Stimulated activated CD8-positive, alpha-beta memory T cell treated with anti-CD3 and anti-CD28 coated beads, Interleukin-7, amount 100 ng/mL, for 24 hours (primary cell): Measurements from ENCODE around the gene SCUBE1.

ENCODE experiments used
- DNase-seq: peaks from one replicate; pipeline ENCODE4 v3.0.0-alpha.2; 2020; ENCODE audit warnings: low read depth

The SCUBE1 gene

DNA sequence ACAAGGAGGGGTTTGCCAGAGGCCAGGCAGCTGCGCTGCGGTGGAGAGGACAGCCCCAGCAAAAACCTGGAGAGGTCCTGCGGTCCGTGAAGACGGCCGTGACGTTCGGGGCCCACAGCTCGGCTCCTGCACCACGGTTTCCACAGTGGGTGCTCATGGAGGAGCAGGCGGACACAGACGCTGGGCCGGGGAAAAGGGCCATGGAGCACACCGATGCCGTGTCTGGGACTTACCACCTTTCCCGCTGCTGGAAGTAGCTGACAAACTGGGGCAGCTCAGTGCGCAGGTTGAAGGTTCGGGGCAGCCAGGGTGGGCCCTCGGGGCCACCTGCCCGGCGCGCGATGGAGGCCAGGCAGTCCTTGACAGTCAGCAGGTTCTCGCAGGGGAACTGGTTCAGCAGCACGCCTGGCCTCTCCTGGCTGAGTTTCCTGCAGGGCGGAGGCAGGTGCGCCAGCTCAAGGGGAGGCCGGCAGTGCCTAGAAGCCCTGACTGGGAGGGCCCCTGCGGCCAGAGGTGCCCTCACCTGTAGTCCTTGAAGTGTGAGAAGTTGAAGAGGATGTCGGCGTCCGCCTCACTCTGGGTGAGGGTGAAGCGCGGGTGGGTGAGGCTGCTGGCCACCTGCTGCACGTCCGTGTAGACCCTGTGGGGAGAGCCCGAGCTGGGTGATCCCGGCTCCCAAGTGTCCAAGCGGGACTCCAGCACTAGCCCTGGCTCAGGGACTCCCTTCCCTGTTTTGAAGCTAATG is 169.0 kb downstream of the SCUBE1 start:
- DNase-seq, result no peak

DNA sequence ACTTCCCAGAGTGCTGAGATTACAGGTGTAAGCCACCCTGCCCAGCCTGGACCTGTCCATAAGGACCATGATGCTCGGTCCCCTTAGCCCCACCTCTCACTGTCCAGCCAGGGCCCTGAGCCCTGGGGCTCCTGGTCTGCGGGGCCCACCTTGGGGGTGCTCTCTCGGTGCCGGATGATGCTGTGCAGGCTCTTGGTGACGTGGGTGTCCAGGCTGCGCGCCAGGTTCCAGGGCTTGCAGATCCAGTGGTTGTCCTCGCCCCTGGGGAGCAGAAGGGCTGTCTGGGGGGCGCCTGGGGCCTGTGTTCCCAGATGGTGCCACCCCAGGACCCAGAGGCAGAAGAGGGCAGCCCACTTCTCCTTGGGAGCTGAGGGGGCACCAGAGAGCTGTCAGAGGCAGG is 169.6 kb downstream of the SCUBE1 start:
- DNase-seq, result no peak

DNA sequence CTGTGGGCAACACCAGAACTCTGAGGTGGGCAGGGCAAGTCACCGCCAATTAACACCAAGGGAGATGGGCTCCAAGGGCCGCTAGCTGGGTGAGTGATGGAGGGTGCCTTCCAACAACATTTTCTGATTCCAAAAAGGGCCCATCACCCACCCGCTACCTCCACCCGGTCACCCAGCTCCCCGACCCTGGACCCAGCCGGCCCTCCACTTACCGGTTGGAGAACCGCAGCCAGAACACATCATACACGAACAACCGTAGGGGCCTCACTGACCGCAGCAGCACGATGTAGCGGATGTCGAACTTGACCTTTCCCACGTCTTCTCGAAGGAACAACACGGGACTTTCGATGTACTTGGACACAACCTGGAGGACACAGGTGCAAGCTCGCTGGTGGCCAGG is 171.0 kb downstream of the SCUBE1 start:
- DNase-seq, result no peak

DNA sequence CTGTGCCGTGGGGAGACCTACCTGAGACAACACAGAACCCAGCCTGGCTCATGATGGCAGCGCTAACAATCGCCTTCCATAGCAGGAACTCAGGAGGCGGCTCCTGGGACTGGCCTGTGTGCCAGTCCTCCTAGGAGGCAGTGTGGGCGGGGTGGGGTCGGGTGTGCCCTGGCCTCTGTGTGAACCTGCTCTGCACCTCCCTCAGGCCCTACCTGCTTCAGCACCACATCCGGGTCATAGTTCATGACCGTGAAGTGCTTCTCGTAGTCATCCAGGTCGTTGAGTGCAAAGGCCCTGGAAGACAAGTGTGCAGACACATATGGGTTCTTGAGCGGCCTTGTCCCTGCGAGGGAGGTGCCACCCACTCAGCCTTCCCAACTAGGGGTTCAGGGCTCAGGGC is 171.6 kb downstream of the SCUBE1 start:
- DNase-seq, result no peak

DNA sequence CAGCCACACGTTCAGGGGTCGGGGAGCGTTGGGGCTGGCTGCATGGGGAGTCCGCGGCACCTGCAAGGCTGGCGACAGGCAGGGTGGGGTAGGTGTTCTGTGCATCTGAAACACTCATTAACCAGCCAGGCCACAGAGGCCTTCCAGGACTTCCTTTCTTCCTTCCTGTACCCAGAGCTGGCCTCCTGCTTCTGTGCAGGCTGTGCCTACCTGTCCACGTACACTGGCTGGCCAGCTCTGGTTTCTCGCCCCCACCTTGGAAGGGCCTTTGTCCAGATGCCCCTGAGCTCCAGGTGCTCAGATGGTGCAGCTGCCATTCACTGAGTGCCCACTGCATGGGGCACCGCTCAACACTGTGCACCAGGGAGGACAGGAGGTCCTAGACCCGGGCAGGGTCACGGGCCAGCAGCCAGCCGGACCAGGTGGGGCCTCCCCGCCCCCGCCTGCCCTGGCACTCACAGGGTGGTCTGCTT is 172.1 kb downstream of the SCUBE1 start:
- DNase-seq, result no peak

DNA sequence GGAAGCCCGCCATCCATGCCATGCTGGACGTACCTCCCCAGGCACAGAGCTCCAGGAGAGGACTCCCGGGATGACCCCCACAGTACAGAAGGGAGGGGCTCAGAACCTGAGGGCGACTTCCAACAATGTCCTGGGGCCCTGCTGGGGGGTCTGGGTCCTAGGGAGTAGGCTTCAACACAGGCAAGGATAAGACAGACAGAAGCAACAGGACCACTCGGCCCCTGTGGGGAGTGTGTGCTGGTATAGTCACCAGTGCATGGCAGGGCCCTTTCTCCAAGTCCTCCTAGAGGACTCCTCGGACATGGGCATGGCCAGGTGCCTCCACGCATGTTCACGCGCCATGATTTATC is 173.1 kb downstream of the SCUBE1 start:
- DNase-seq, result no peak

DNA sequence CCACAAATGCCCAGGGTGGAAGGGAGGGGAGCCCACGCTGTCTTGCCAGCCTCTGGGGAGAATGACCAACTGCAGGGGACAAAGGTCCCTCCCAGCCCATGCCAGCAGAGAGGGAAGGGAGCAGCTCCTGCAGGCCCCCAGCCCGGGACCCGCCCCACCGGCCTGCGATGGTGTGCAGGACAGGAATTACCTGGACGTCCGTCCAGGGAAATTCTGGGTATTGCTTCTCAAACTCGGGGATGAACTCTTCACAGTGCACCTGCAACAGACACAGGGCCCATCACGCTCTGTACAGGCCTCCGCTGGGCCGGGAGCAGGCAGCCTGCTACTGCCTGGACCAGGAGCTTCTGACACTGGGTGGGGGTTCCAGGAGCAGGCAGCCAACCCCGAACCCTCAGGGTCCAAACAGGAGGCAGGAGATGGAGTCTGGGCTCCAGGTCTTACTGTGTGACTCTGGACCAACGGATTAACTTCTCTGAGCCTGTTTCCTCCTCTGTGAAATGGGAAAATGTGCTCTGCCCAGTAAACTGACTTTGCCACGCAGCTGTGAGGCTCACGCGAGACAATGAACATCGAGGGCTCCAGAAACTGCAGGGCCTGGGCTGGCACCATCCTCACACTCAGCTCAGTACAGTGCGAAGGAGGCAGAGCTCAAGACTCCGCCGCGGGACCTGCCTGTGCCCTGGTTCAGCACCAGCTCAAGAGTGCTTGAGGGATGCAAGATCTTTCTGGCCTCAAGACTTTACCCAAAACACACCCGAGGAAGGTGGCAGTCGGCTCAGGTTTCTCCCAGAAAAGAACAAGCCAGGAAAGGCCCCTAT is 173.7 kb downstream of the SCUBE1 start:
- no peak for DNase-seq

DNA sequence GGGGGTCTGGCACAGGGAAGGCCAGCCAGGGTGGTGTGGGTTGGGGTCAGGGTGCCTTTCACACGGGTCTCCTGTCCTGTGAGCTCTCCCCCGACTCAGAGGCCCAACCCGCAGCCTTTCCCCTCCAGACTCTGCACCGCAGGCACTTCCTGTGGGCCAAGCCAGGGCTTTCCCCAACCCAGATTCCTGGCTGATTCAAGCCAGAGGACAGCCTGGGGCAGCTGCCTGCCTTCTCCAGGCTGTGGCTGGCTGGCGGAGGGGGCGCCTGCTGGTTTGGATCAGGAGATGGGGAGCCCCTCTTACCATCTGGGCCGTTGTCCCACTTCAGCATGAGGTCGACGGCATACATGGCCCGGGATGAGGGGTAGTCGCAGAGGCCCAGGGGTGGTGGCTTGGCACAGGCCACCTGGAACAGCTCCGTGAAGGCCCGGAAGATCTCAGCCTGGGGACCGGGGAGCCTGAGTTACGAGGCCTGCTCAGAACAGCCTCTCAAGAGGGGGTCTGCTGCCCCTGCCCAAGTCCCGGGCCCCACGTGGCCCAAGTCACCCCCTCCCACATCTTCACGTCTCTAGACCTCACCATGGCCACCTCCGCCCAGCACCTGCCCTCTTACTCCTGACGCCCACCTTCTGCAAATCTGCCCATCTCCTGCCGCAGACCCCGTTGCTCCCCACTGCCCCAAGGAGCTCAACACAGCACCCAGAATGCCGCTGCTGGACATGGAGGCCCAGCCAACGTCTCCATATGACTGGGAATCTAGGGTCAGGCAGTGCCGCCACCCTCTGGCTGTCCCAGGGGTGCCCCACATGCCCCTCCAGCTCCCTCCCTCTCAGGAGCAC is 174.5 kb downstream of the SCUBE1 start:
- no peak for DNase-seq

DNA sequence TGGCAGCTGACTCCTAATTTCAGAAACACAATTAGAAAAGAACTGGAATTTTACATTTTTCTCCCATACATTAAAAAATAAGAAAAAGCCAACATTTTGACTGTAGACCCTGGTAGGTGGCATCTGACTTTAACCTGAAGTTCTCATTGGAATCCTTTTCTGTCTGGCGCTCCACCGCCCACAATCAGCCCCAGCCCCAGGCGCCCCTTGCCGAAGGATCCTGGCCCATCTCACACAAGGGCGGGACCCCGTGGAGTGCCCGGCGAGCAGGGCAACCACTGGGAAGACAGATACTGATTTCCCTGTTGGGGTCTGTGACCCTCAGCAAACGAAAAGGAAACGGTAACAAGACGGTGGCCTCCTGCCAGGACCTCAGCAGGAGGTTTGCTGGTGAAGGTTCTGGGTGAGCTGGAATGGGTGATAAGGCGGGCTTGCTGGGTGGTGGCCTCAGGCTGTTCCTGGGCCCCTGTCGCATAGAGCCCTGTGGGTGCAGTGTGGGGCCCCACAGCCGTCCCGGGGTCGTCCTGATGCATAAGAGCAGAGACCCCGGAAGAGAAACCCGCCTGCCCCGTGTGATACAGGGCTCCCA is 176.1 kb downstream of the SCUBE1 start:
- no peak for DNase-seq

DNA sequence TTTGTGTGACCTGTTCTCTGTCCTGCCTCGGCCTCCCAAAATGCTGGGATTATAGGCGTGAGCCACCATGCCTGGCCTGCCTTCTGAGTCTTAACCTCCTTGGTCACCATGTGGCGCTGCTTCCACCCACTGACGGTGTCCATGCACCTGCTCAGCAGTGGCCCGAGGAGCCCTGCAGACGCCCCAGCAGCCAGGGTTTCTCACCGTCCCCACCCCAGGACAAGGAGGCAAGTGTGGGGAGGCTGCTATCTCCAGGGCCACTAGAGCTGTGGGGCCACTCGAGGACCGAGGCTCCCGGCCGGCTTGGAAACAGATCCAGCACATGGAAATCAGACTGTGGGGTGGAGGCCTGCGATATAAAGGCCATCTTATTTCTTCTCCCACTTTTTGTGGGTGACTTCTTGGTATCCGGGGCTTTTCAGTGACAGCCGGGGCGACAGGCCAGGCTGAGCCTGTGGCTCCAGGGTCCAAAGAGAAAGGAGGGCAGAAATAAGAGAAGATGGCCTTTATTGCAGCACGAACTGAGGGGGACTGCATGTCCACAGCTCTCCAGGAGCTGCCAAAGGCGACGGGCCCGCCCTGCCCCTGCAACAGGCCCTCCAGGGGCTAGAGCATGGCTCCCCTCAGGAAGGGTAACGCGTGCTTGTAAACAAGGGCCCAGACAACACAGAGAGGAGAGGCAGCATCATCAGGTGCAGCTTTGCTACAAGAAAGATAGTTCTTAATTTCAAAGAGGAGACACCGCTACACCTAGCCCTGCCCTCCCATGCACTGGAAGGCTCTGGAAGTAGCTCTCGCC is 176.8 kb downstream of the SCUBE1 start:
- DNase-seq, result no peak

DNA sequence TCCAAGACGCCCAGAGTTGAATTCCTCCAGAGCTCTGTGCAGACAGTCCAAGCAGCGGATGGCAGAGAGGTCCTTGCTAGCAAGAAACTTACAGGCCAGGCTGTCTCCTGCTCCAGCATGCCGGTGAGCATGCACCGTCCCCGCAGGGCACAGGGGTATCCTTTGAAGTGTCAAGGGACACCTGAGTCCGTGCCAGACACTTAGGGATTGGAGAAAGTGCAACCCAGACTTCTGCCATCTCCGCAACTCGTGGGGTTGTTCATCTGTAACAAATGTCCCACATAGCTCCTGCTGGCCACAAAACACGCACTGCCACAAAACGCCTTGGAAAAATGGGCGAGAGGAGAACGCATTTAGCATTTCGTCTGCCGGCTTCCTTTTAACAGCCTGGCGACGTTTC is 178.5 kb downstream of the SCUBE1 start:
- DNase-seq, result no peak

DNA sequence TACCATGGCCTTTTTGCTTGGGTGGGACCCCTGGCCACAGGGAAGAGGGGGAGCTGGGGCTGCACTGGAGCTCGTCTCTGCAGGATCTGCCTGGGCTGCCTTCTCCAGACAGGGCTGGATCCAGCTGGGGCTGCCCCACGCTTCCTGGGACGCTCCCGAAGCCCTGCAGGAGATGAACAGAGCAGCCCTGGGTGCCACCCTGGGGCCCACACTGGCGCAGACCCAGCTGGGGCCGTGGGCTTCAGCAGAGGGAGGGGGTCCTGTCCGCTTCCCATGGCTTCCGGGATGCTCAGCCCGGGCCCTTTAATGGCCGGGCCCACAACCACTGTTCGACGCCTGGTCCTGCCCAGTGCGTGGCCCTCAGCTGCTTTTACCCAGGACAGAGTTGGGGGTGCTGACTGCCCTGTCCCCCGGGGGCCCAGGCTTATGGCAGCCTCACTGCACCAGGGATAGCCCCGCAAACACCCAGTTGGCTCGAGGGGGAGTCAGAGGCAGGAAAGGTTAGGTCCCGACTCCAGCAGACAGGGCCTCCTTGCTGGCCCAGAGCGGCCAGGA is 179.9 kb downstream of the SCUBE1 start:
- DNase-seq, result no peak

DNA sequence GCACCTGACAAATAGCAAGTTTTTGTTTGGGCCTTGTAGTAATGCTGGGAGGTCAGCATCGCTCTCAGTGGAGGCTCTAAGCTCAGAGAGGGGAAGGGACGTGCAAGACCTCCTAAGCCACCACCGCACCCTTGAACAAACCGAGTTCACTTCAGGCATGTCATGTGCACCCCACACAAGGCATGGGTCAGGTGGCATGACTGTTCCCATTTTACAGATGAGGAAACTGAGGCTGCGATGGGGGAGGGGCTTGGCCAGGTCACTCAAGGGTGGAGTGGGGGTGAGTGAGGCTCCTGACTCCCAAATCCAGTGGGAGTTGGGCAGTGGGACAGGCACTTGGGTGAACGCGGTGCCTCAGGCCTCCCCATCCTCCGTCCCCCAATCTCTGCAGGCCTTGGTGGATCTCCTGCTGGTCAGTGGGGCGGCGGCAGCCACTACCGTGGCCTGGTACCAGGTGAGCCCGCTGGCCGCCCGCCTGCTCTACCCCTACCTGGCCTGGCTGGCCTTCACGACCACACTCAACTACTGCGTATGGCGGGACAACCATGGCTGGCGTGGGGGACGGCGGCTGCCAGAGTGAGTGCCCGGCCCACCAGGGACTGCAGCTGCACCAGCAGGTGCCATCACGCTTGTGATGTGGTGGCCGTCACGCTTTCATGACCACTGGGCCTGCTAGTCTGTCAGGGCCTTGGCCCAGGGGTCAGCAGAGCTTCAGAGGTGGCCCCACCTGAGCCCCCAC is 180.6 kb downstream of the SCUBE1 start:
- DNase-seq, result no peak

DNA sequence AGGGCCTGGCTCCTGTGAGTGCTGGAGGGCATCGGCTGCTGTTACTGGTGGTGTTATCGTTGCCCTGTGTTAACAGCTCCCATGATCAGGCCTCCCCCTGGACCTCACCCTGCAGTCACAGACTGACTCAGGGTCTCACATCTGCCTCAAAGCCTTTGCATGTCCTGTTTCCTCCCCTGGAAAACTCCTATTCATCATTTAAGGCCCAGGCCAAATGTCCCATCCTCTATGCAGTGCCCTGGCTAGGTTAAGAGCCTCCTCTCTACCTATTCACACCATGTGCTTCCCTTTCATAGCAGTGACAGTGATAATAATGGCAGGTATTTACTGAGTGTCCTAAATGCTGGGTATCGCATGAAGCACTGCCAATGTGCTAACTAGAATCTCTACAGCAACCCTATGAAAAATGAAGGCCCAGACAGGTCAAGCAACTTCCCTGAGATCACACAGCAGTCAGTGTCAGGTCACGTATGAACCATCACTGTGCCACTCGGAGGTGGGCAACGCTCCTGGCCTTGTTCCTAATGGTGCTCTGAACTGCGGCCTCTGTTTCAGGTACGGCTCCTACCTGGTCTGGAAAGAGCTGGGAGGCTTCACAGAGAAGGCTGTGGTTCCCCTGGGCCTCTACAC is 182.6 kb downstream of the SCUBE1 start:
- DNase-seq, result no peak

DNA sequence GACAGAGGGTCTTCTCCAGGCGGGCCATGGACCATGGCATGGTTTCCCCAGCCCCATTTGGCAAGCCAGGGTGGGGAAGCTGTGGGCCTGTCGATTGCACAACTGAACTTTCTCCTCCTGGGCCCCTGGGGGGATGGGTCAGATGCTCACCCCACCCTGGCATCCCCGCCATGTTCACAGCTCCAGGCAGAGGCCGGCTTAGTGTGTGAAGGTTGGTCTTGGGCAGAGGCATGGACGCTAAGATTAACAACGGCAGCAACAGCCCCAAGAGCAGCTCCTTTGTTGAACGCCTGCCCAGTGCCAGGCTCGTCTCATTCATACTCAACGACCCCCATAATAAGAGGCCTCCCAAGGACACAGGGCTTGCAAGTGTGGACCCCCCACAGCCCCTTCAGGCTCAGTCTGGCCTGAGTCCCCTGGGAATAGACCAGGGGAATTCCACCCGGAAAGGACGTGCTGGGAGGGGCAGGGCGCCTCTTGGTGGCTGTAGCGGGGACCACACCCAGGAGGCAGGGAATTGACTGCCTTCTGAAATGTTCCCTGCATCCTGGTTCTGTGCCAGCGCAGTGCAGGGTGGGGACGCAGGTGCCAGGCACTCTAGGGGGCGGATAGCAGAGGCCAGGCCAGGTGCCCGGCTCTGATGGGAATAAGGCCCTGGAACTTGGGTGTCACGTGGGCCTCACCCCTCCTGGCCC is 183.5 kb downstream of the SCUBE1 start:
- DNase-seq, result no peak

DNA sequence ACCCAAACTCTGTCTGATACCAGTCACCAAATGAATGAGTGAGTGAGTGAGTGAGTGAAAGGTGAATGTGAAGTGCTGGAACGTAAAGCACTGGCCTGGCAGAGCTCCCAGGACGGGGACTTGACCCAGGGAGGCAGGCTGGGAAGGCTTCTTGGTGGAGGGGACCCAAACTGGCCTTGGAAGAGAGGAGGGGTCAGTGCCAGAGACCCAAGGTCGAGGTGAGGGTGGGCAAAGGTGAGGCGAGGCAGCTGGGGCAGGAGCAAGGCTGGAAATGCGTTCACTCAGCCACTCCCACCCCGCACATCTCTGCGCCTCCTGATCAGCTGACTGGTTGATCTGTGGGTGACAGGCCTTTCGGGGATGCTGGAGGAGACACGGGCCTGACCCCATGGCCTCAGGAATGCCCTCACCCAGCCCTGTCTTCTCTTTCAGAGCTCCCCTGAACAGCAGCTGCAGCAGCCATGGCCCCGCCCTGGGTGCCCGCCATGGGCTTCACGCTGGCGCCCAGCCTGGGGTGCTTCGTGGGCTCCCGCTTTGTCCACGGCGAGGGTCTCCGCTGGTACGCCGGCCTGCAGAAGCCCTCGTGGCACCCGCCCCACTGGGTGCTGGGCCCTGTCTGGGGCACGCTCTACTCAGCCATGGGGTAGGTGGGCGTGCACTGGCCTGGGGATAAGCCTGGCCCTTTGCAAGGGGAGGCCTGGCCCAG is 184.2 kb downstream of the SCUBE1 start:
- no peak for DNase-seq

DNA sequence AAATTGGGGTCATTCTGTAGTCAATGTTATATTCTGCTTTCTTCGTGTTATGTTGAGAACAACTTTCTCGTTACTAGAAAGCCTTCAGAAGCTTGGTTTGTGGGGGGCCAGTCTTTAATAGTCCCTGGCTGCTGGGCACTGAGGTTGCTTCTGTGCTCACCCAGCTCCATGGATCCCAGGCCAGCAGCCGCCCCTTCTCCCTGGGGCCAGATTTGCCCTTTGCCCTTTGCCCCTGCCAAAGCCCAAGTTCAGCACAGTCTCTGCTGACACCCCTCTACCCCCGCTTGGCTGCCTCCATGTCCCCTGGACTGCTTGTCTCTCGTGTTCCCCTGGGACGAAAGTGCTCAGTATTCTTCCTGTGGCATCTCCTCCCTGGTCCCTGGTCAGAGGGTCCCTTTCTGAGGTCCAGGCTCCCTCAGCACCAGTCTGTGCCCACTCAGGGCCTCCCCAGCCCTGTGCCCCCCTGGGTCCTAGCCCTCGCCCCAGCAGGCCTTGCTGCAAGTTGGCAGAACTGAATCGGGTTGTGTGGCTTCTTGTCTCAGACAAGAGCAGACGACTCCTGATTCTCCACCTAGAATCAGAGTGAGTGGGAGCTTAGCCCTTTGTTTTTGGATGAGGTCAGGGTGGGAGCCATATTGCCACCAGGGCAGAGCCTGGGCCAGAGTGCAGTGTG is 185.2 kb downstream of the SCUBE1 start:
- no peak for DNase-seq

DNA sequence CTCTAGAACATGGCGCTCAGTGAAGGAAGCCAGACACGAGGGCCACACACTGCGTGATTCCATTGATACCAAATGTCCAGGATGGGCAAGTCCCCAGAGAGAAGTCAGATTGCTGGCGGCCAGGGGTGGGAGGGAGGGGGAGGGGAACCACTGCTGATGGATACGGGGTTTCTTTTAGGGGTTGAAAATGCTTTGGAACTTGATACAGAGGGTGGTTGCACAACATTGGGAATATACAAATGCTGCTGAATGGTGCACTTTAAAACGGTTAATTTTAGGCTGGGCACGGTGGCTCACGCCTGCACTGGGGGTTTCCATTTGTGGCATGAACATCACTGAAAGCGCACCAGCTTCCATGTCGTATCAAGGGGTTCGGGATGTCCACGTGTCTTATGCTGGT is 186.8 kb downstream of the SCUBE1 start:
- no peak for DNase-seq
